ENCODE measurements around the gene PADI1.
"Not testable (repeated sequence)": the region's sequence is repeated elsewhere in the genome, so short reads cannot be mapped to it uniquely, and the experiment has no call there.

The PADI1 gene

GRCh38 chr1:17218939-17219338 is 14.0 kb downstream of the PADI1 start:
- DNase-seq, result no peak

- DNase-seq, result no peak
Measured at GRCh38 chr1:17220287-17220686, 15.4 kb downstream of the PADI1 start.

- no peak for DNase-seq
Measured at GRCh38 chr1:17222557-17222956, 17.6 kb downstream of the PADI1 start.

GRCh38 chr1:17224434-17224833 is 19.5 kb downstream of the PADI1 start:
- DNase-seq, result no peak

GRCh38 chr1:17225140-17225539 is 20.2 kb downstream of the PADI1 start:
- DNase-seq, result no peak

- no peak for DNase-seq
Measured at GRCh38 chr1:17227358-17227915, 22.5 kb downstream of the PADI1 start.

- no peak for DNase-seq
Measured at GRCh38 chr1:17228619-17229018, 23.7 kb downstream of the PADI1 start.

- DNase-seq, result no peak
Measured at GRCh38 chr1:17229379-17229778, 24.5 kb downstream of the PADI1 start.

GRCh38 chr1:17230106-17230505 is 25.2 kb downstream of the PADI1 start:
- DNase-seq, result no peak

- no peak for DNase-seq
Measured at GRCh38 chr1:17230671-17231310, 25.9 kb downstream of the PADI1 start.

- DNase-seq, result no peak
Measured at GRCh38 chr1:17232759-17233661, 28.1 kb downstream of the PADI1 start.

GRCh38 chr1:17233675-17234320 is 28.9 kb downstream of the PADI1 start:
- no peak for DNase-seq

GRCh38 chr1:17234405-17234804 is 29.5 kb downstream of the PADI1 start:
- no peak for DNase-seq

- no peak for DNase-seq
Measured at GRCh38 chr1:17235135-17235885, 30.4 kb downstream of the PADI1 start.

- DNase-seq, result no peak
Measured at GRCh38 chr1:17236779-17237560, 32.0 kb downstream of the PADI1 start.

- DNase-seq, result no peak
Measured at GRCh38 chr1:17237561-17237903, 32.6 kb downstream of the PADI1 start.

- DNase-seq, result no peak
Measured at GRCh38 chr1:17239420-17239819, 34.5 kb downstream of the PADI1 start.

- not testable (repeated sequence) for DNase-seq
Measured at GRCh38 chr1:17241011-17241779, 36.3 kb downstream of the PADI1 start.

GRCh38 chr1:17241780-17242074 is 36.8 kb downstream of the PADI1 start:
- not testable (repeated sequence) for DNase-seq

- DNase-seq, result no peak
Measured at GRCh38 chr1:17243274-17243673, 38.3 kb downstream of the PADI1 start.
